C4-2B (cell line): ENCODE results near the gene NREP.

Source experiments
- H3K27ac ChIP-seq: fragments of 450-650 bp; 2 replicates; pipeline ENCODE4 v1.5.1; 2017
- CTCF ChIP-seq: fragments of 450-650 bp; conservative IDR thresholded peaks from 2 replicates; pipeline ENCODE4 v1.5.1; 2017; ENCODE audit warnings: mild to moderate bottlenecking
- ZFX ChIP-seq: fragments of 450-650 bp; IDR thresholded peaks from 2 replicates; pipeline ENCODE4 v1.6.1; 2017

NREP gene

GRCh38 chr5:111756581-111757354, at the start of gene NREP:
Gene NREP (minus strand): TSS chr5:111757194. CDS start chr5:111755772, 1,422 bp downstream.
- peak within 1 kb of the TSS; percentile 97 for H3K27ac ChIP-seq
- TF ChIP-seq CTCF (no peak), ZFX (no peak)

GRCh38 chr5:111806753-111807152, 49.8 kb upstream of the NREP start:
- TF ChIP-seq ZFX, result no peak
- no peak for TF ChIP-seq CTCF
- no peak overlapping the region for H3K27ac ChIP-seq

GRCh38 chr5:111806156-111806555, 49.2 kb upstream of the NREP start:
- H3K27ac ChIP-seq, result no peak overlapping the region
- TF ChIP-seq ZFX (no peak), CTCF (no peak)

- H3K27ac ChIP-seq, result no peak overlapping the region
- no peak for TF ChIP-seq CTCF
- TF ChIP-seq ZFX, result no peak
Measured at GRCh38 chr5:111805071-111805470, 48.1 kb upstream of the NREP start.

- TF ChIP-seq ZFX, result no peak
- no peak for TF ChIP-seq CTCF
Measured at GRCh38 chr5:111800351-111800750, 43.4 kb upstream of the NREP start.

GRCh38 chr5:111795142-111795541, 38.1 kb upstream of the NREP start:
- TF ChIP-seq ZFX (no peak), CTCF (no peak)
- no peak overlapping the region for H3K27ac ChIP-seq

More at GRCh38 chr5:111800351-111800750, 43.4 kb upstream of the NREP start:
- no peak overlapping the region for H3K27ac ChIP-seq

GRCh38 chr5:111792471-111793058, 35.6 kb upstream of the NREP start:
- no peak overlapping the region for H3K27ac ChIP-seq
- no peak for TF ChIP-seq ZFX
- TF ChIP-seq CTCF, result no peak
